ENCODE results near the gene ZNF76. TPM values are rescaled to one million over a fixed set of nuclear protein-coding genes. Genes with fewer than 3 reads are reported as not detected.

ZNF76 gene
- total and polyA plus RNA-seq, 2 of the 13 experiments (the other 11 are each of a cell fraction or from before 2014, with no cell fraction given), result 13.2 to 26.4 TPM

DNA sequence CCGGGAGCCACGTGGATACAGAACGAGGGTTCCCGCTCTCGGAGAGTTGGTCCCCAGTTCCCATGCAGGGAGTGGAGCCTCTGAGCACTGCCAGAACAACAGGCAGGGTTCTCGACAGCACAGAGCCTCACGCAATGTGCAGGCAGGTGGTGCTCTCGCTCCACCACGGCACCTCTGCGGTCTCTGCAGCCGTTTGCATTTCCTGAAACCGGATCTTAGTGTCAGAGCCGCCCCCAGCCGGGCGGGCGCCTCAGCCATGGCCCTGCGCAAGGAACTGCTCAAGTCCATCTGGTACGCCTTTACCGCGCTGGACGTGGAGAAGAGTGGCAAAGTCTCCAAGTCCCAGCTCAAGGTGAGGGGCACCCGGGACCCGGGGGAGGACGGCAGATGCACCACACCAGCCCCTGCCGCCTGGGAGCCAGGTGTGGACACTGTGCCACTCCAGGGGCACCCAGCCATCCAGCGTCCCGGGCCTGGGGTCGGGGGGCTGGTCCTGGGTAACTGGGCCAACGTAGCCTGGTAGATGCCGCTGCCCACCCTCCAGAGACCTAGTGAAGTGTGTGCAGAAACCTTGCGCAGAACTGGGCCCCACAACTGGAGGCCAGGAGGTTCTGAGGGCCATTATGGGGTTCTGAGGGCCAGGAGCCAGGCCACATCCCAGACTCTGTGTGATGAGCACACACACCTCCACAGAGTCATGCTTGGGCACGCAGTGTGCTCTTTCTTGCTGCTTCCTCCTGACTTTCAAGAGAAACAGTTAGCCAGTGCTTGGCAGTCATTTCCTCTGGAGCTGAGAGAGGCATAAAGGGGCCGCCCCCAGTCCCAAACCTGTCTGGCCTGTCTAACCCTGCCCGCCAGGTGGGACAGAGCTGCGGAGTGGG, 38.3 kb downstream of the ZNF76 start, which contains the start of gene DEF6 (continued):
- 0 out of 2 replicates have a peak, but pooled peaks have one; percentile 70 for TF ChIP-seq GFI1 (CRISPR knock-in tag; IDR thresholded peaks at IDR 0.05; ENCODE audit: borderline replicate concordance)
- TF ChIP-seq, protein P1, sequence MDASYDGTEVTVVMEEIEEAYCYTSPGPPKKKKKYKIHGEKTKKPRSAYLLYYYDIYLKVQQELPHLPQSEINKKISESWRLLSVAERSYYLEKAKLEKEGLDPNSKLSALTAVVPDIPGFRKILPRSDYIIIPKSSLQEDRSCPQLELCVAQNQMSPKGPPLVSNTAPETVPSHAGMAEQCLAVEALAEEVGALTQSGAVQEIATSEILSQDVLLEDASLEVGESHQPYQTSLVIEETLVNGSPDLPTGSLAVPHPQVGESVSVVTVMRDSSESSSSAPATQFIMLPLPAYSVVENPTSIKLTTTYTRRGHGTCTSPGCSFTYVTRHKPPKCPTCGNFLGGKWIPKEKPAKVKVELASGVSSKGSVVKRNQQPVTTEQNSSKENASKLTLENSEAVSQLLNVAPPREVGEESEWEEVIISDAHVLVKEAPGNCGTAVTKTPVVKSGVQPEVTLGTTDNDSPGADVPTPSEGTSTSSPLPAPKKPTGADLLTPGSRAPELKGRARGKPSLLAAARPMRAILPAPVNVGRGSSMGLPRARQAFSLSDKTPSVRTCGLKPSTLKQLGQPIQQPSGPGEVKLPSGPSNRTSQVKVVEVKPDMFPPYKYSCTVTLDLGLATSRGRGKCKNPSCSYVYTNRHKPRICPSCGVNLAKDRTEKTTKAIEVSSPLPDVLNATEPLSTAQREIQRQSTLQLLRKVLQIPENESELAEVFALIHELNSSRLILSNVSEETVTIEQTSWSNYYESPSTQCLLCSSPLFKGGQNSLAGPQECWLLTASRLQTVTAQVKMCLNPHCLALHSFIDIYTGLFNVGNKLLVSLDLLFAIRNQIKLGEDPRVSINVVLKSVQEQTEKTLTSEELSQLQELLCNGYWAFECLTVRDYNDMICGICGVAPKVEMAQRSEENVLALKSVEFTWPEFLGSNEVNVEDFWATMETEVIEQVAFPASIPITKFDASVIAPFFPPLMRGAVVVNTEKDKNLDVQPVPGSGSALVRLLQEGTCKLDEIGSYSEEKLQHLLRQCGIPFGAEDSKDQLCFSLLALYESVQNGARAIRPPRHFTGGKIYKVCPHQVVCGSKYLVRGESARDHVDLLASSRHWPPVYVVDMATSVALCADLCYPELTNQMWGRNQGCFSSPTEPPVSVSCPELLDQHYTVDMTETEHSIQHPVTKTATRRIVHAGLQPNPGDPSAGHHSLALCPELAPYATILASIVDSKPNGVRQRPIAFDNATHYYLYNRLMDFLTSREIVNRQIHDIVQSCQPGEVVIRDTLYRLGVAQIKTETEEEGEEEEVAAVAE (CRISPR knock-in tag; IDR thresholded peaks at IDR 0.05; ENCODE audit: borderline replicate concordance), result peak; percentile 59; the same call in 1 of the 2 replicates
- TF ChIP-seq DNMT1 (CRISPR knock-in tag; IDR thresholded peaks at IDR 0.05), result no peak; the same call in none of the 2 replicates
- no peak for TF ChIP-seq ZBTB3 (CRISPR knock-in tag; IDR thresholded peaks at IDR 0.05; ENCODE audit: borderline replicate concordance, low read depth)
- 0 out of 2 replicates have a peak, but pooled peaks have one; percentile 61 for TF ChIP-seq ZNF609 (CRISPR knock-in tag; IDR thresholded peaks at IDR 0.05; ENCODE audit: borderline replicate concordance)
- TF ChIP-seq TBX2 (CRISPR knock-in tag; IDR thresholded peaks at IDR 0.05; ENCODE audit: borderline replicate concordance), result peak; percentile 87
- TF ChIP-seq, protein P2, sequence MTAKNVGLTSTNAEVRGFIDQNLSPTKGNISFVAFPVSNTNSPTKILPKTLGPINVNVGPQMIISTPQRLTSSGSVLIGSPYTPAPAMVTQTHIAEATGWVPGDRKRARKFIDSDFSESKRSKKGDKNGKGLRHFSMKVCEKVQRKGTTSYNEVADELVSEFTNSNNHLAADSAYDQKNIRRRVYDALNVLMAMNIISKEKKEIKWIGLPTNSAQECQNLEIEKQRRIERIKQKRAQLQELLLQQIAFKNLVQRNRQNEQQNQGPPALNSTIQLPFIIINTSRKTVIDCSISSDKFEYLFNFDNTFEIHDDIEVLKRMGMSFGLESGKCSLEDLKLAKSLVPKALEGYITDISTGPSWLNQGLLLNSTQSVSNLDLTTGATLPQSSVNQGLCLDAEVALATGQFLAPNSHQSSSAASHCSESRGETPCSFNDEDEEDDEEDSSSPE (CRISPR knock-in tag; IDR thresholded peaks at IDR 0.05), result peak; percentile 77
- TF ChIP-seq SAFB2 (CRISPR knock-in tag; IDR thresholded peaks at IDR 0.05; ENCODE audit: borderline replicate concordance, low read depth), result no peak; the same call in none of the 2 replicates
- TF ChIP-seq SRY (CRISPR knock-in tag; IDR thresholded peaks at IDR 0.05), result peak; percentile 77; the same call in 1 of the 2 replicates
- peak; percentile 73 for TF ChIP-seq GATAD2A (CRISPR knock-in tag; IDR thresholded peaks at IDR 0.05)
- TF ChIP-seq MAF1 (CRISPR knock-in tag; IDR thresholded peaks at IDR 0.05; ENCODE audit: borderline replicate concordance), result 0 out of 2 replicates have a peak, but pooled peaks have one; percentile 47
- TF ChIP-seq TFDP1 (CRISPR knock-in tag; IDR thresholded peaks at IDR 0.05; ENCODE audit: borderline replicate concordance), result peak; percentile 63; the same call in 1 of the 2 replicates
- peak; percentile 53; the same call in 1 of the 2 replicates for TF ChIP-seq ZFP41 (CRISPR knock-in tag; IDR thresholded peaks at IDR 0.05; ENCODE audit: borderline replicate concordance)
- TF ChIP-seq RFXAP (CRISPR knock-in tag; IDR thresholded peaks at IDR 0.05; ENCODE audit: borderline replicate concordance), result peak; percentile 87; the same call in 1 of the 2 replicates
- peak; percentile 82; the same call in 1 of the 2 replicates for TF ChIP-seq ARNT2 (CRISPR knock-in tag; IDR thresholded peaks at IDR 0.05; ENCODE audit: low read depth)
